Endometrial microvascular endothelial cells (primary cell): ENCODE results near the gene INSYN2A. TPM values are rescaled to one million over a fixed set of nuclear protein-coding genes. Genes with fewer than 3 reads are reported as not detected.

Experiments used
- in situ Hi-C: cut with HindIII; loops from 2 replicates; pipeline ENCODE4 v1.10.0; 2017; ENCODE audit warnings: low sequenced_read_pairs, low pct_unique_long_range_greater_than_20kb; ENCODE audit errors: inconsistent ontology term
- total RNA-seq: library from RNA; depleted of rRNA; stranded (reverse); fragments of >200 nt; gene quantifications from one replicate; pipeline ENCODE4 v1.2.3, GENCODE V29; 2015; ENCODE audit errors: inconsistent ontology term

Gene INSYN2A
- total RNA-seq, 1 donor from 2014 or later = not detected

- in situ Hi-C loops = no loop called here
Measured at GRCh38 chr10:127158662-127159061, 37.7 kb downstream of the INSYN2A start.

- in situ Hi-C loops = no loop called here
Measured at GRCh38 chr10:127157506-127158200, 38.7 kb downstream of the INSYN2A start.

- in situ Hi-C loops = no loop called here
Measured at GRCh38 chr10:127157089-127157488, 39.3 kb downstream of the INSYN2A start.

GRCh38 chr10:127154831-127155620 is 41.4 kb downstream of the INSYN2A start:
- in situ Hi-C loops = no loop called here

- in situ Hi-C loops = no loop called here
Measured at GRCh38 chr10:127153181-127153580, 43.2 kb downstream of the INSYN2A start.

GRCh38 chr10:127151981-127152699 is 44.3 kb downstream of the INSYN2A start:
- in situ Hi-C loops = no loop called here

- in situ Hi-C loops = no loop called here
Measured at GRCh38 chr10:127151541-127151940, 44.9 kb downstream of the INSYN2A start.

GRCh38 chr10:127150136-127150535 is 46.3 kb downstream of the INSYN2A start:
- in situ Hi-C loops = no loop called here

- in situ Hi-C loops = no loop called here
Measured at GRCh38 chr10:127149501-127150081, 46.8 kb downstream of the INSYN2A start.

GRCh38 chr10:127148933-127149220 is 47.5 kb downstream of the INSYN2A start:
- in situ Hi-C loops = no loop called here

GRCh38 chr10:127148066-127148932 is 48.1 kb downstream of the INSYN2A start:
- in situ Hi-C loops = no loop called here

- in situ Hi-C loops = no loop called here
Measured at GRCh38 chr10:127146661-127147060, 49.7 kb downstream of the INSYN2A start.
